ENCODE results near the gene B4GALT6. TPM values are rescaled to one million over a fixed set of nuclear protein-coding genes. Genes with fewer than 3 reads are reported as not detected.

The B4GALT6 gene
- total and polyA plus RNA-seq, 9 of the 15 experiments (the other 6 are each of a cell fraction or from before 2014, with no cell fraction given): 0.03 to 0.27 (median 0.08) TPM

GRCh38 chr18:31590570-31590969 lies 93.8 kb downstream of the B4GALT6 start (continued):
- TF ChIP-seq, protein P1, sequence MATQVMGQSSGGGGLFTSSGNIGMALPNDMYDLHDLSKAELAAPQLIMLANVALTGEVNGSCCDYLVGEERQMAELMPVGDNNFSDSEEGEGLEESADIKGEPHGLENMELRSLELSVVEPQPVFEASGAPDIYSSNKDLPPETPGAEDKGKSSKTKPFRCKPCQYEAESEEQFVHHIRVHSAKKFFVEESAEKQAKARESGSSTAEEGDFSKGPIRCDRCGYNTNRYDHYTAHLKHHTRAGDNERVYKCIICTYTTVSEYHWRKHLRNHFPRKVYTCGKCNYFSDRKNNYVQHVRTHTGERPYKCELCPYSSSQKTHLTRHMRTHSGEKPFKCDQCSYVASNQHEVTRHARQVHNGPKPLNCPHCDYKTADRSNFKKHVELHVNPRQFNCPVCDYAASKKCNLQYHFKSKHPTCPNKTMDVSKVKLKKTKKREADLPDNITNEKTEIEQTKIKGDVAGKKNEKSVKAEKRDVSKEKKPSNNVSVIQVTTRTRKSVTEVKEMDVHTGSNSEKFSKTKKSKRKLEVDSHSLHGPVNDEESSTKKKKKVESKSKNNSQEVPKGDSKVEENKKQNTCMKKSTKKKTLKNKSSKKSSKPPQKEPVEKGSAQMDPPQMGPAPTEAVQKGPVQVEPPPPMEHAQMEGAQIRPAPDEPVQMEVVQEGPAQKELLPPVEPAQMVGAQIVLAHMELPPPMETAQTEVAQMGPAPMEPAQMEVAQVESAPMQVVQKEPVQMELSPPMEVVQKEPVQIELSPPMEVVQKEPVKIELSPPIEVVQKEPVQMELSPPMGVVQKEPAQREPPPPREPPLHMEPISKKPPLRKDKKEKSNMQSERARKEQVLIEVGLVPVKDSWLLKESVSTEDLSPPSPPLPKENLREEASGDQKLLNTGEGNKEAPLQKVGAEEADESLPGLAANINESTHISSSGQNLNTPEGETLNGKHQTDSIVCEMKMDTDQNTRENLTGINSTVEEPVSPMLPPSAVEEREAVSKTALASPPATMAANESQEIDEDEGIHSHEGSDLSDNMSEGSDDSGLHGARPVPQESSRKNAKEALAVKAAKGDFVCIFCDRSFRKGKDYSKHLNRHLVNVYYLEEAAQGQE (IDR thresholded peaks at IDR 0.05; ENCODE audit: borderline replicate concordance): no peak
- TF ChIP-seq, protein P1 (CRISPR knock-in tag; IDR thresholded peaks at IDR 0.05; ENCODE audit: low read depth): no peak
- TF ChIP-seq, protein P2, sequence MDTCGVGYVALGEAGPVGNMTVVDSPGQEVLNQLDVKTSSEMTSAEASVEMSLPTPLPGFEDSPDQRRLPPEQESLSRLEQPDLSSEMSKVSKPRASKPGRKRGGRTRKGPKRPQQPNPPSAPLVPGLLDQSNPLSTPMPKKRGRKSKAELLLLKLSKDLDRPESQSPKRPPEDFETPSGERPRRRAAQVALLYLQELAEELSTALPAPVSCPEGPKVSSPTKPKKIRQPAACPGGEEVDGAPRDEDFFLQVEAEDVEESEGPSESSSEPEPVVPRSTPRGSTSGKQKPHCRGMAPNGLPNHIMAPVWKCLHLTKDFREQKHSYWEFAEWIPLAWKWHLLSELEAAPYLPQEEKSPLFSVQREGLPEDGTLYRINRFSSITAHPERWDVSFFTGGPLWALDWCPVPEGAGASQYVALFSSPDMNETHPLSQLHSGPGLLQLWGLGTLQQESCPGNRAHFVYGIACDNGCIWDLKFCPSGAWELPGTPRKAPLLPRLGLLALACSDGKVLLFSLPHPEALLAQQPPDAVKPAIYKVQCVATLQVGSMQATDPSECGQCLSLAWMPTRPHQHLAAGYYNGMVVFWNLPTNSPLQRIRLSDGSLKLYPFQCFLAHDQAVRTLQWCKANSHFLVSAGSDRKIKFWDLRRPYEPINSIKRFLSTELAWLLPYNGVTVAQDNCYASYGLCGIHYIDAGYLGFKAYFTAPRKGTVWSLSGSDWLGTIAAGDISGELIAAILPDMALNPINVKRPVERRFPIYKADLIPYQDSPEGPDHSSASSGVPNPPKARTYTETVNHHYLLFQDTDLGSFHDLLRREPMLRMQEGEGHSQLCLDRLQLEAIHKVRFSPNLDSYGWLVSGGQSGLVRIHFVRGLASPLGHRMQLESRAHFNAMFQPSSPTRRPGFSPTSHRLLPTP (IDR thresholded peaks at IDR 0.05; ENCODE audit: borderline replicate concordance, extremely low read depth, insufficient read length): no peak
- TF ChIP-seq, protein P3, sequence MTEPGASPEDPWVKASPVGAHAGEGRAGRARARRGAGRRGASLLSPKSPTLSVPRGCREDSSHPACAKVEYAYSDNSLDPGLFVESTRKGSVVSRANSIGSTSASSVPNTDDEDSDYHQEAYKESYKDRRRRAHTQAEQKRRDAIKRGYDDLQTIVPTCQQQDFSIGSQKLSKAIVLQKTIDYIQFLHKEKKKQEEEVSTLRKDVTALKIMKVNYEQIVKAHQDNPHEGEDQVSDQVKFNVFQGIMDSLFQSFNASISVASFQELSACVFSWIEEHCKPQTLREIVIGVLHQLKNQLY (CRISPR knock-in tag; conservative IDR thresholded peaks at IDR 0.05): no peak
- TF ChIP-seq MEF2A (IDR thresholded peaks at IDR 0.05; ENCODE audit: control insufficient read depth, low read depth, low read length) (no peak), PRPF4 (IDR thresholded peaks at IDR 0.05; ENCODE audit: insufficient read depth, low read depth, low read length, poor library complexity, severe bottlenecking) (no peak), SMARCA5 (IDR thresholded peaks at IDR 0.05) (no peak), MYNN (IDR thresholded peaks at IDR 0.05) (no peak), MYNN (CRISPR knock-in tag; IDR thresholded peaks at IDR 0.05) (no peak), NFXL1 (CRISPR knock-in tag; IDR thresholded peaks at IDR 0.05) (no peak)
- TF ChIP-seq, protein P4, sequence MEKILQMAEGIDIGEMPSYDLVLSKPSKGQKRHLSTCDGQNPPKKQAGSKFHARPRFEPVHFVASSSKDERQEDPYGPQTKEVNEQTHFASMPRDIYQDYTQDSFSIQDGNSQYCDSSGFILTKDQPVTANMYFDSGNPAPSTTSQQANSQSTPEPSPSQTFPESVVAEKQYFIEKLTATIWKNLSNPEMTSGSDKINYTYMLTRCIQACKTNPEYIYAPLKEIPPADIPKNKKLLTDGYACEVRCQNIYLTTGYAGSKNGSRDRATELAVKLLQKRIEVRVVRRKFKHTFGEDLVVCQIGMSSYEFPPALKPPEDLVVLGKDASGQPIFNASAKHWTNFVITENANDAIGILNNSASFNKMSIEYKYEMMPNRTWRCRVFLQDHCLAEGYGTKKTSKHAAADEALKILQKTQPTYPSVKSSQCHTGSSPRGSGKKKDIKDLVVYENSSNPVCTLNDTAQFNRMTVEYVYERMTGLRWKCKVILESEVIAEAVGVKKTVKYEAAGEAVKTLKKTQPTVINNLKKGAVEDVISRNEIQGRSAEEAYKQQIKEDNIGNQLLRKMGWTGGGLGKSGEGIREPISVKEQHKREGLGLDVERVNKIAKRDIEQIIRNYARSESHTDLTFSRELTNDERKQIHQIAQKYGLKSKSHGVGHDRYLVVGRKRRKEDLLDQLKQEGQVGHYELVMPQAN (IDR thresholded peaks at IDR 0.05; ENCODE audit: borderline replicate concordance): no peak
